ENCODE data around the gene PARD3B.

The PARD3B gene

DNA sequence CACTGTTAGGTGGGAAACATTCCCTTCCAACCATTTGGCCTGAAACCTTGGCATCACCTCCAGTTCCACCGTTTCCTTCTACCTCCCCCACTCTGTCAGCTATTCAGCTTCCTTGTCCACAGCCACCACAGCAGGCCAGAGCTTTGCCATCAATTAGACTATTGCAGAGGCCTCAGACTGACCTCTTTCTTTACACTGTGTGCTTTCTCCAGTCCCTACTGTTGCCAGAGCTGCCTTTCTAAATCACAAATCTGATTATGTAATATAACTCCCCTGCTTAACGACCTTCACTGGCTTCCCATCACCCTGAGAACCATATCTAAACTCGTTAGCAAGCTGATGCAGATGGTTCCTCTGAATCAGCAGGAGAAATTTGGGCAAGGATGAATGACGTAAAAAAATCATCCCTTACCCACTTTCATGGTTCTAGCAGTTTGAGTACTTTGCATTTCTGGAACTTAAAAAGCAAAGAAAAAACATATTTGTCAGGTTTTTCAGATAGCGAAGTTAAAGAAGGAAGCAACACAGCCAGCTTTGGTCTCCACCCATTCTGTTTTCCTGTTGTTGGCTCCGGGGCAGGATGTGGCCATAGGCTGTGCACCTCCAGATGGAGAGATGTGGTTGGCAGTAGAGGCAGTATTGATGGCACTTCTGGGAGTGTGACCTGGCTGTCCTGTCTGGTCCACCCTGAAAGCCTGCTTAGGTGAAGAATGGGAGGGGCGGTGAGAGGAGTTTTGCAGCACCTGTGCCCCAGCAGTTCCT, 422.1 kb downstream of the PARD3B start:
- DNase-seq (ENCODE audit: low spot score) = no peak
- TF ChIP-seq, protein P1, sequence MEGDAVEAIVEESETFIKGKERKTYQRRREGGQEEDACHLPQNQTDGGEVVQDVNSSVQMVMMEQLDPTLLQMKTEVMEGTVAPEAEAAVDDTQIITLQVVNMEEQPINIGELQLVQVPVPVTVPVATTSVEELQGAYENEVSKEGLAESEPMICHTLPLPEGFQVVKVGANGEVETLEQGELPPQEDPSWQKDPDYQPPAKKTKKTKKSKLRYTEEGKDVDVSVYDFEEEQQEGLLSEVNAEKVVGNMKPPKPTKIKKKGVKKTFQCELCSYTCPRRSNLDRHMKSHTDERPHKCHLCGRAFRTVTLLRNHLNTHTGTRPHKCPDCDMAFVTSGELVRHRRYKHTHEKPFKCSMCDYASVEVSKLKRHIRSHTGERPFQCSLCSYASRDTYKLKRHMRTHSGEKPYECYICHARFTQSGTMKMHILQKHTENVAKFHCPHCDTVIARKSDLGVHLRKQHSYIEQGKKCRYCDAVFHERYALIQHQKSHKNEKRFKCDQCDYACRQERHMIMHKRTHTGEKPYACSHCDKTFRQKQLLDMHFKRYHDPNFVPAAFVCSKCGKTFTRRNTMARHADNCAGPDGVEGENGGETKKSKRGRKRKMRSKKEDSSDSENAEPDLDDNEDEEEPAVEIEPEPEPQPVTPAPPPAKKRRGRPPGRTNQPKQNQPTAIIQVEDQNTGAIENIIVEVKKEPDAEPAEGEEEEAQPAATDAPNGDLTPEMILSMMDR (IDR thresholded peaks at IDR 0.05; ENCODE audit: extremely low read depth, missing control alignments) = no peak

DNA sequence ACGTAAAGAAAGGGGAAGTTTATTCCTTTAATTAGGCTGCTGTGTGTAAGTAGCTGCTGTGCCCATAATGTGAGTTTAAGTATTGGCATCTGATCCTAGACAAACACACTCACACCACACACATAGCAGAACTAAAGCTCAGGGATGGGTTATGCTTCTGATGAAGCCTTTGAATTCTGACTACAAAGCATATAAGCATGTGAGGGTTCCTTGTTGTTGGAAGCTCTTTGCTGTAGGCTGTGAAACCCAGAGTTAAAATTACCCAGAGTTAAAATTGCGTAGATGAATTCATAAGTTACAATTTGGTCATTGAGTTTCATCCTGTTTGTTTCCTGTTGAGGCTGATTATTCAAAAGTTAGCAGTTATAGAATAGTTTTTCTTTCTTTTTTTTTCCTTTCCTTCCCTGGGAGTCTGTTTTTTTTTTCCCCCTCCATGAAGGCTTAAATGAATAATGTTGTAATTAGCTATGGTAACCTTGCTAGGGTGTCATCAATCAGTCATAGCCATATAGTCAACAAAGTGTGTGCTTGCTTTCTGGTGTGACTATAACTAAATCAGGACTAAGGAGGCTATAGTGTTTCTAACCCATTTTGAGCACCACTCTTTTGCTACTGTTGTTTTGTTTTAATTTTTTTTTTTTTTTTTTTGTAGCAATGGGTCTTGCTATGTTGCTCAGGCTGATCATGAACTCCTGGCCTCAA, 426.1 kb downstream of the PARD3B start:
- no peak for DNase-seq (ENCODE audit: low spot score)
- TF ChIP-seq, protein P1 (IDR thresholded peaks at IDR 0.05; ENCODE audit: extremely low read depth, missing control alignments) = no peak

DNA sequence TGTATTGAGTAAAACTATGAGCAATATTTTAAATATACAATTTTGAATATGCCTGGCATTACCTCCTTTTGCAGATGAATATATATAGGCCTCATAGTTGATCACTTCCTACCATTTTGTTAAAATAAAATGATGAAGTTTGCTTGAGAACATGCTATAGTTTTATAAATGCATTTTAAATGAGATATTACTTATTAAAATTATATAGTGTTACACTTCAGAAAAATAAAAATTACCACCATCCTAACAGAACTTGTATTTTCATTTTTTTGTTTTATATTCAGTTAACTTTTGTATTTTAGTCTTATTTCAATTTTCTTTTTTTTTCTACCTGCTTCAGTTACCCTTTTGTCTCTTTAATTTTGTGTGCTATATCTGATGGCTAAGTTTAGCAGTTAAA, 426.9 kb downstream of the PARD3B start:
- TF ChIP-seq, protein P1 (IDR thresholded peaks at IDR 0.05; ENCODE audit: extremely low read depth, missing control alignments) = no peak
- DNase-seq (ENCODE audit: low spot score) = no peak

DNA sequence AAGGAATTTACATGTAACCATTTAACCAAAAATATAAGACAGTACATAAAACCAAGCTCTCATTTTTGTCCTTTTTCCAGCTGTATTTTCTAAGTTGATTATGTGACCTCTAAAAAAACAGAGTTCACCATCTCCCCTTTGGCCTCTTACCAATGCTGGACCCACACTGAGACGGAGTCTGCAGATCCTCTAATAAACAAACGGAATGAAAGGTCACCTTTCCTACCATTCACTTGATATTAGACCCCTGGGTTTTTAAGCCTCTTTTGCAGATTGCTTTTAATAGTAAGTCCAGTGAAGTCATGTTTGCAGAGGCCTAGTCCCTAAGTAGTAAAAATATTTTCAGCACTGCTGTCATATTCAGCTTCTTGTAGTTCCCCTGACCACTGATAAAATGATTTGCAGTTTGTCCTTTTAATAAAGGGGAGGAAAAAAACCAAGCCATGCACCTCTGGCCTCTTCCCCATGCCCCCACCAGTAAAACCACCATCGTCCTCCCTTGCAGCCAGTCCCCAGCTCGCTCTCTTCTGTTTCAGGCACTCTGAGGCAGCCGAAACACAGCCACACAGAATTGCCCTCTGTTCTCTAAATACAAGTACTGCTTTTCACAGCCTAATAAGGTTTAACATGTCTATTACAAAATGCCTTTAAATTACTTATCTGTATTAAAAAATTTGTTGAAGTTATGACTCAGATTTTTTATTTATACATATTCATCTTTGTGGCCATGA, 427.5 kb downstream of the PARD3B start:
- TF ChIP-seq, protein P1 (IDR thresholded peaks at IDR 0.05; ENCODE audit: extremely low read depth, missing control alignments) = no peak
- DNase-seq (ENCODE audit: low spot score) = no peak

DNA sequence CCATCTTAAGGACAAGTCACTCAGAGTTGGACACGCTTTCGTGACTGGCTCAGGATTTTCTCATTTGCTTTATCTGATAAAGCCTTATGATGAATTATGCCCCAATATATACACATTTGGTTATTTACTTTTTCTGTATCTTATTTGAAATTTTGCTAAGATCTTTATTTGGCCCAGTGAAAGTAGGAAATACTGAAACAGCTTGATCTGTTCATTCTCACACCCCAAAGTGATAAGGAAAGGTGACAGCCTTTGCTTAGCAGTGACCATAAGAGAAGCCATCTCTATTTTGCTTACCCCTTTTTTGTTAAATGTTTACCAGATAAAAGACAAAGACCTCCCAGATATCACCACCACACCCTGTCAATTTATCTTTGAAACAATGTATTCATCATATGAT, 428.3 kb downstream of the PARD3B start:
- no peak for DNase-seq (ENCODE audit: low spot score)
- TF ChIP-seq, protein P1 (IDR thresholded peaks at IDR 0.05; ENCODE audit: extremely low read depth, missing control alignments) = no peak

DNA sequence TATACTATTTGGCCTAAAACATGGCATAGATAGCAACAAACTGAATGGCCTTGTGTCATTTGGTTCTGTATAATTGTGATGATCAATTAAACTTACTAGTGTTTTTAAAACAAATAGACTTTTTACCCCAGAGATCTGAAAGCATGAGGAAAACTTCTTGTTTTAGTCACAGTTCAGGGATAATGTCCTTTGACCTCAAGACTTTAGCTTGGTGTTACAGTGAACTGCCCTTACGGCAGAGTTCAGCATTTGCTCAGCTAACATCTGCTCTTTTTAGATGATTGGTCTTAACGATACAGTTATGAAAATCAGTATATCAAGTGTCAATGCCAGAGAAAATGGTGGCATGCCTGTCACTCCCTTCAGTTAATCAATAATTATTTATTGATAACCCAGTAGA, 429.2 kb downstream of the PARD3B start:
- TF ChIP-seq, protein P1 (IDR thresholded peaks at IDR 0.05; ENCODE audit: extremely low read depth, missing control alignments) = no peak
- no peak for DNase-seq (ENCODE audit: low spot score)

DNA sequence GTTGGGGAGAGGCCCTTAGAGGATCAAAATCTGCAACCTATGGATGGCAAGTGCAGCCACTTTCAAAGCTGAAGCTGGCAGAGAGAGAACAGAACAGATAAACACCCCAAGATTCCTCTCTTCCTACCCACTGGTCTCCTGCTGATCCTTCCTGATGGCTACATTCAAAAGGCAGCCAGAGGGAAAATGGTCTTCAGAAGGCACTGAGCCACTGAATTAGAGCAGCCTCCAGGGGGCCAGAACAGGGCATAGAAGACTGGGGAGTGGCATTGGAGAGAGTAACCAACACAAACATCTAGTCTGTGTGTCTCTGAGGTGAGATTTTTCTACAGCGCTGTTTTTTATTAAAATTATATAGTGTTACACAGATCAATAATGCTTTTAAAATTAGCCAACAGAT, 432.6 kb downstream of the PARD3B start:
- TF ChIP-seq, protein P1 (IDR thresholded peaks at IDR 0.05; ENCODE audit: extremely low read depth, missing control alignments) = no peak
- DNase-seq (ENCODE audit: low spot score) = no peak
